Measurements from ENCODE around the gene PAPLN. TPM values are rescaled to one million over a fixed set of nuclear protein-coding genes. Genes with fewer than 3 reads are reported as not detected.

Gene PAPLN
- total and polyA plus RNA-seq, 2 experiments from 2014 or later, result 2.8 to 13.2 TPM

DNA sequence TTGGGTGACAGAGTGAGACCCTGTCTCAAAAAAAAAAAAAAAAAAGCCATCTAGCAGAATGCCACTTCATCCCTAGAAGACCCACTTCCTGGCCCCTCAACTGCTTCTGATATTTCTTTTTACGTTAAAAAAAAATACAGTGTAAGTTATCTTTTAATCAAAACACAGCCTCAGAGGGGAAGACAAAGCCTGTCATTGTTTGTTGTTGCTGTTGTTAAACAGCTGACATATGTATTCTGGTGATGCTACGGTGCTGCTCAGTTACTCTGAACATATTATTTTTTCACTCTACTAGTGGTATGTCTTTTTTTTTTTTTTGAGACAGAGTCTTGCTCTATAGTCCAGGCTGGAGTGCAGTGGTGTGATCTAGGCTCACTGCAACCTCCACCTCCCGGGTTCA lies 75.4 kb downstream of the PAPLN start:
- H3K4me3 Mint-ChIP-seq, result no peak overlapping the region
- Histone ChIP-seq H3K27ac (ENCODE audit: low read depth) (no peak overlapping the region), H3K4me1 (ENCODE audit: insufficient read depth) (0 out of 2 replicates have a peak, but pooled peaks cover 7% of the 10 kb centered on the region), H4K20me1 (replicated peaks; ENCODE audit: insufficient read depth) (no peaks in the 10 kb centered on the region), H3K36me3 (ENCODE audit: insufficient read depth) (no peaks in the 10 kb centered on the region), H3K79me2 (replicated peaks; ENCODE audit: insufficient read depth) (no peaks in the 10 kb centered on the region), H3K4me2 (no peak overlapping the region), H3K9me2 (ENCODE audit: insufficient read depth) (no peaks in the 10 kb centered on the region), H3F3A (replicated peaks; ENCODE audit: low read depth) (no peaks in the 10 kb centered on the region), H3K4me3 (no peak overlapping the region), H2AFZ (no peak overlapping the region), H3K27me3 (ENCODE audit: insufficient read depth) (no peaks in the 10 kb centered on the region)
- TF ChIP-seq, protein P1, sequence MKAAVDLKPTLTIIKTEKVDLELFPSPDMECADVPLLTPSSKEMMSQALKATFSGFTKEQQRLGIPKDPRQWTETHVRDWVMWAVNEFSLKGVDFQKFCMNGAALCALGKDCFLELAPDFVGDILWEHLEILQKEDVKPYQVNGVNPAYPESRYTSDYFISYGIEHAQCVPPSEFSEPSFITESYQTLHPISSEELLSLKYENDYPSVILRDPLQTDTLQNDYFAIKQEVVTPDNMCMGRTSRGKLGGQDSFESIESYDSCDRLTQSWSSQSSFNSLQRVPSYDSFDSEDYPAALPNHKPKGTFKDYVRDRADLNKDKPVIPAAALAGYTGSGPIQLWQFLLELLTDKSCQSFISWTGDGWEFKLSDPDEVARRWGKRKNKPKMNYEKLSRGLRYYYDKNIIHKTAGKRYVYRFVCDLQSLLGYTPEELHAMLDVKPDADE (IDR thresholded peaks at IDR 0.05), result no peak
- TF ChIP-seq REST (IDR thresholded peaks at IDR 0.05; ENCODE audit: unreplicated experiment), result no peak
- no peak for TF ChIP-seq ZNF114 (CRISPR knock-in tag; IDR thresholded peaks at IDR 0.05)
- TF ChIP-seq EZH2 (IDR thresholded peaks at IDR 0.05; ENCODE audit: low read depth, unreplicated experiment), result no peak
- no peak for TF ChIP-seq ZNF331 (CRISPR knock-in tag; IDR thresholded peaks at IDR 0.05; ENCODE audit: low read depth)
- no peak for TF ChIP-seq POLR2AphosphoS5 (IDR thresholded peaks at IDR 0.05; ENCODE audit: low read depth)
- TF ChIP-seq, protein P2, sequence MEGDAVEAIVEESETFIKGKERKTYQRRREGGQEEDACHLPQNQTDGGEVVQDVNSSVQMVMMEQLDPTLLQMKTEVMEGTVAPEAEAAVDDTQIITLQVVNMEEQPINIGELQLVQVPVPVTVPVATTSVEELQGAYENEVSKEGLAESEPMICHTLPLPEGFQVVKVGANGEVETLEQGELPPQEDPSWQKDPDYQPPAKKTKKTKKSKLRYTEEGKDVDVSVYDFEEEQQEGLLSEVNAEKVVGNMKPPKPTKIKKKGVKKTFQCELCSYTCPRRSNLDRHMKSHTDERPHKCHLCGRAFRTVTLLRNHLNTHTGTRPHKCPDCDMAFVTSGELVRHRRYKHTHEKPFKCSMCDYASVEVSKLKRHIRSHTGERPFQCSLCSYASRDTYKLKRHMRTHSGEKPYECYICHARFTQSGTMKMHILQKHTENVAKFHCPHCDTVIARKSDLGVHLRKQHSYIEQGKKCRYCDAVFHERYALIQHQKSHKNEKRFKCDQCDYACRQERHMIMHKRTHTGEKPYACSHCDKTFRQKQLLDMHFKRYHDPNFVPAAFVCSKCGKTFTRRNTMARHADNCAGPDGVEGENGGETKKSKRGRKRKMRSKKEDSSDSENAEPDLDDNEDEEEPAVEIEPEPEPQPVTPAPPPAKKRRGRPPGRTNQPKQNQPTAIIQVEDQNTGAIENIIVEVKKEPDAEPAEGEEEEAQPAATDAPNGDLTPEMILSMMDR (conservative IDR thresholded peaks at IDR 0.05; ENCODE audit: low read depth in 2 of 2), result no peak
- no peak for TF ChIP-seq STAT1 (IDR thresholded peaks at IDR 0.05; ENCODE audit: unreplicated experiment)
- TF ChIP-seq NANOG (IDR thresholded peaks at IDR 0.05; ENCODE audit: borderline replicate concordance), result no peak
- TF ChIP-seq ZNF462 (CRISPR knock-in tag; IDR thresholded peaks at IDR 0.05), result no peak
- TF ChIP-seq JUNB (IDR thresholded peaks at IDR 0.05; ENCODE audit: unreplicated experiment), result no peak
- no peak for TF ChIP-seq EZH2phosphoT487 (IDR thresholded peaks at IDR 0.05; ENCODE audit: unreplicated experiment)
- TF ChIP-seq CREB1 (CRISPR knock-in tag; IDR thresholded peaks at IDR 0.05; ENCODE audit: low read depth), result no peak
- peaks cover 3% of the 10 kb centered on the region; the same call in 2 of the 3 replicates for H3K36me3 Mint-ChIP-seq (ENCODE audit: low read depth)
- no peak overlapping the region for H3K27ac Mint-ChIP-seq
- peaks cover 10% of the 10 kb centered on the region for H3K4me1 Mint-ChIP-seq
- DNase-seq (ENCODE audit: low spot score), result no peak
- no peak for ATAC-seq
- no peaks in the 10 kb centered on the region for H3K27me3 Mint-ChIP-seq (ENCODE audit: insufficient read depth, low read depth, poor library complexity)
- H3K9me3 Mint-ChIP-seq, result no peaks in the 10 kb centered on the region

All from GM23338 (cell line).